Measurements from ENCODE around the gene CHI3L1.

The CHI3L1 gene

GRCh38 chr1:203215573-203215972, 29.1 kb upstream of the CHI3L1 start:
- Histone ChIP-seq H3K27me3 (ENCODE audit: low read depth) (peaks cover 20% of the 10 kb centered on the region; the same call in 1 of the 2 replicates), H3K4me1 (no peaks in the 10 kb centered on the region), H3K36me3 (replicated peaks) (no peaks in the 10 kb centered on the region), H3K4me3 (no peak overlapping the region), H3K9me3 (no peaks in the 10 kb centered on the region)
- DNase-seq (ENCODE audit: low spot score in 2 of 2): no peak
- in situ Hi-C loops (cut with MboI; ENCODE audit: low sequenced_read_pairs): loop anchor here (5.0 kb wide), 2 partner anchors 98 to 178 kb away; no protein-coding TSS in a partner anchor

- Histone ChIP-seq H3K27me3 (ENCODE audit: low read depth) (peaks cover 20% of the 10 kb centered on the region; the same call in 1 of the 2 replicates), H3K4me1 (no peaks in the 10 kb centered on the region), H3K9me3 (no peaks in the 10 kb centered on the region), H3K36me3 (replicated peaks) (no peaks in the 10 kb centered on the region), H3K4me3 (no peak overlapping the region)
- DNase-seq (ENCODE audit: low spot score in 2 of 2): no peak
- in situ Hi-C loops (cut with MboI; ENCODE audit: low sequenced_read_pairs): loop anchor here (5.0 kb wide), 2 partner anchors 98 to 178 kb away; no protein-coding TSS in a partner anchor
These were observed 28.4 kb upstream of the CHI3L1 start for GRCh38 chr1:203214871-203215270.

- Histone ChIP-seq H3K4me3 (no peak overlapping the region), H3K36me3 (replicated peaks) (no peaks in the 10 kb centered on the region), H3K4me1 (no peaks in the 10 kb centered on the region), H3K27me3 (ENCODE audit: low read depth) (peaks cover 16% of the 10 kb centered on the region; the same call in 1 of the 2 replicates), H3K9me3 (no peaks in the 10 kb centered on the region)
- in situ Hi-C loops (cut with MboI; ENCODE audit: low sequenced_read_pairs): no loop called here
- no peak for DNase-seq (ENCODE audit: low spot score in 2 of 2)
These were observed 26.6 kb upstream of the CHI3L1 start for GRCh38 chr1:203213126-203213525.

- H3K27me3 ChIP-seq (ENCODE audit: low read depth): peaks cover 2% of the 10 kb centered on the region; the same call in 1 of the 2 replicates
- H3K4me3 ChIP-seq: no peak overlapping the region
- no peaks in the 10 kb centered on the region for H3K4me1 ChIP-seq
- no peaks in the 10 kb centered on the region for H3K36me3 ChIP-seq (replicated peaks)
- no peak for DNase-seq (ENCODE audit: low spot score in 2 of 2)
- in situ Hi-C loops (cut with MboI; ENCODE audit: low sequenced_read_pairs): no loop called here
- H3K9me3 ChIP-seq: no peaks in the 10 kb centered on the region
These were observed 25.3 kb upstream of the CHI3L1 start for GRCh38 chr1:203211812-203212211.

GRCh38 chr1:203210988-203211387, 24.5 kb upstream of the CHI3L1 start:
- no peak overlapping the region for H3K4me3 ChIP-seq
- no peaks in the 10 kb centered on the region for H3K36me3 ChIP-seq (replicated peaks)
- in situ Hi-C loops (cut with MboI; ENCODE audit: low sequenced_read_pairs): no loop called here
- H3K4me1 ChIP-seq: no peaks in the 10 kb centered on the region
- no peaks in the 10 kb centered on the region for H3K9me3 ChIP-seq
- no peak for DNase-seq (ENCODE audit: low spot score in 2 of 2)
- no peaks in the 10 kb centered on the region for H3K27me3 ChIP-seq (ENCODE audit: low read depth)

- in situ Hi-C loops (cut with MboI; ENCODE audit: low sequenced_read_pairs): no loop called here
- H3K36me3 ChIP-seq (replicated peaks): no peaks in the 10 kb centered on the region
- no peaks in the 10 kb centered on the region for H3K4me1 ChIP-seq
These were observed 23.8 kb upstream of the CHI3L1 start for GRCh38 chr1:203210350-203210749.

GRCh38 chr1:203208181-203208580, 21.7 kb upstream of the CHI3L1 start:
- H3K36me3 ChIP-seq (replicated peaks): no peaks in the 10 kb centered on the region
- H3K4me3 ChIP-seq: no peak overlapping the region
- in situ Hi-C loops (cut with MboI; ENCODE audit: low sequenced_read_pairs): no loop called here

More at GRCh38 chr1:203210350-203210749, 23.8 kb upstream of the CHI3L1 start:
- H3K27me3 ChIP-seq (ENCODE audit: low read depth): no peaks in the 10 kb centered on the region
- H3K4me3 ChIP-seq: no peak overlapping the region
- H3K9me3 ChIP-seq: no peaks in the 10 kb centered on the region
- no peak for DNase-seq (ENCODE audit: low spot score in 2 of 2)

GRCh38 chr1:203207751-203208150, 21.2 kb upstream of the CHI3L1 start:
- no peaks in the 10 kb centered on the region for H3K27me3 ChIP-seq (ENCODE audit: low read depth)
- no peak overlapping the region for H3K4me3 ChIP-seq
- H3K9me3 ChIP-seq: no peaks in the 10 kb centered on the region
- no peaks in the 10 kb centered on the region for H3K4me1 ChIP-seq
- in situ Hi-C loops (cut with MboI; ENCODE audit: low sequenced_read_pairs): no loop called here
- H3K36me3 ChIP-seq (replicated peaks): no peaks in the 10 kb centered on the region
- DNase-seq (ENCODE audit: low spot score in 2 of 2): no peak

More at GRCh38 chr1:203208181-203208580, 21.7 kb upstream of the CHI3L1 start:
- no peak for DNase-seq (ENCODE audit: low spot score in 2 of 2)
- Histone ChIP-seq H3K9me3 (no peaks in the 10 kb centered on the region), H3K27me3 (ENCODE audit: low read depth) (no peaks in the 10 kb centered on the region), H3K4me1 (no peaks in the 10 kb centered on the region)

GRCh38 chr1:203206129-203206687, 19.7 kb upstream of the CHI3L1 start:
- no peaks in the 10 kb centered on the region for H3K9me3 ChIP-seq
- no peak overlapping the region for H3K4me3 ChIP-seq
- H3K36me3 ChIP-seq (replicated peaks): no peaks in the 10 kb centered on the region
- H3K4me1 ChIP-seq: no peaks in the 10 kb centered on the region
- no peaks in the 10 kb centered on the region for H3K27me3 ChIP-seq (ENCODE audit: low read depth)
- in situ Hi-C loops (cut with MboI; ENCODE audit: low sequenced_read_pairs): no loop called here
- DNase-seq (ENCODE audit: low spot score in 2 of 2): no peak

GRCh38 chr1:203204756-203205155, 18.3 kb upstream of the CHI3L1 start:
- Histone ChIP-seq H3K4me3 (no peak overlapping the region), H3K27me3 (ENCODE audit: low read depth) (no peaks in the 10 kb centered on the region), H3K36me3 (replicated peaks) (no peaks in the 10 kb centered on the region), H3K4me1 (no peaks in the 10 kb centered on the region), H3K9me3 (no peaks in the 10 kb centered on the region)
- no peak for DNase-seq (ENCODE audit: low spot score in 2 of 2)
- in situ Hi-C loops (cut with MboI; ENCODE audit: low sequenced_read_pairs): no loop called here

- in situ Hi-C loops (cut with MboI; ENCODE audit: low sequenced_read_pairs): no loop called here
These were observed 16.1 kb upstream of the CHI3L1 start for GRCh38 chr1:203202431-203203245.

GRCh38 chr1:203201516-203202205, 15.2 kb upstream of the CHI3L1 start:
- Histone ChIP-seq H3K27me3 (ENCODE audit: low read depth) (no peaks in the 10 kb centered on the region), H3K9me3 (no peaks in the 10 kb centered on the region), H3K4me3 (no peak overlapping the region), H3K36me3 (replicated peaks) (no peaks in the 10 kb centered on the region), H3K4me1 (no peaks in the 10 kb centered on the region)
- DNase-seq (ENCODE audit: low spot score in 2 of 2): no peak
- in situ Hi-C loops (cut with MboI; ENCODE audit: low sequenced_read_pairs): no loop called here

More at GRCh38 chr1:203202431-203203245, 16.1 kb upstream of the CHI3L1 start:
- no peaks in the 10 kb centered on the region for H3K27me3 ChIP-seq (ENCODE audit: low read depth)
- no peak for DNase-seq (ENCODE audit: low spot score in 2 of 2)
- H3K4me1 ChIP-seq: no peaks in the 10 kb centered on the region
- no peak overlapping the region for H3K4me3 ChIP-seq
- no peaks in the 10 kb centered on the region for H3K36me3 ChIP-seq (replicated peaks)
- H3K9me3 ChIP-seq: no peaks in the 10 kb centered on the region

- Histone ChIP-seq H3K27me3 (ENCODE audit: low read depth) (no peaks in the 10 kb centered on the region), H3K4me3 (no peak overlapping the region), H3K36me3 (replicated peaks) (no peaks in the 10 kb centered on the region), H3K4me1 (no peaks in the 10 kb centered on the region), H3K9me3 (no peaks in the 10 kb centered on the region)
- in situ Hi-C loops (cut with MboI; ENCODE audit: low sequenced_read_pairs): no loop called here
- no peak for DNase-seq (ENCODE audit: low spot score in 2 of 2)
These were observed 14.4 kb upstream of the CHI3L1 start for GRCh38 chr1:203200916-203201315.

Data from HAP-1 (cell line).